Adrenal gland (tissue), 5 donors: ENCODE measurements around the gene SLC9A4.

Experiments
- CTCF ChIP-seq, 6 experiments: fragments of 450-650 bp in 4 of 6; fragments of 200-600 bp in 2 of 6; sonication (generic) in 1 of 6; IDR thresholded peaks; 1 replicate in 5 of 6; 2 replicates in 1 of 6; pipeline versions ENCODE4 v1.5.1 to v1.8.0; 2016 to 2021; ENCODE audit warnings: antibody characterized with exemption in 6 of 6, mild to moderate bottlenecking in 2 of 6, moderate library complexity in 1 of 6
- POLR2A ChIP-seq, 2 donors: fragments of 450-650 bp; IDR thresholded peaks; one replicate each; pipeline ENCODE4 v1.6.1; 2017; ENCODE audit warnings: antibody characterized with exemption in 2 of 2, mild to moderate bottlenecking in 2 of 2, moderate library complexity in 1 of 2
- donor health status: DM: no; HTN: no; CAD: no.

DNA sequence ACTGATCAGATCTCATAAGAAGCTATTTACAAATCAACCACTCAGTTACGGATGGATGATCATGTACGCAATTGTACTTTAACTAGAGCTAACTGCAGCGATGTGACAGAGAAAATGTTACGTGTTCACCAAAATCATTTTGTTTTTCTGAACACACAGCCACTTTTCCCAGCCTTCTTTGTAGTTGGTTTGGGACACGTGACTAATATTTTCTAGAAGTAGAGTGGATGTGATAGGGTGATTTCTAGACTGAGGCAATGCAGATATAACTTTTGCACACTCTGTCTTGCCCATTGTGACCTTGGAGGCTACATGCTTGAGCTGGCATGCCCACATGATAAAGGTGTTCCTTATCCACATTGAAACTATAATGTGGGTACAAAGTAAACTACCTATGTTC lies 9.9 kb upstream of the SLC9A4 start:
- TF ChIP-seq CTCF (IDR thresholded peaks at IDR 0.05) (no peak), POLR2A (IDR thresholded peaks at IDR 0.05) (no peak)
